Sigmoid colon (tissue), 7 donors: Measurements from ENCODE around the gene DEAF1. TPM values are rescaled to one million over a fixed set of nuclear protein-coding genes. Genes with fewer than 3 reads are reported as not detected.

Source experiments
- DNase-seq: peaks from one replicate; pipeline ENCODE4 v3.0.0-alpha.2; 2019
- H3K27ac ChIP-seq, 4 donors: fragments of 200-600 bp; sonication (generic); one replicate each; pipeline ENCODE4 v1.5.1; 2016 to 2019; ENCODE audit warnings: mild to moderate bottlenecking in 1 of 4
- H3K27me3 ChIP-seq, 3 donors: fragments of 200-600 bp; sonication (generic); one replicate each; pipeline ENCODE4 v1.5.1; 2019; ENCODE audit warnings: mild to moderate bottlenecking in 1 of 3
- H3K36me3 ChIP-seq, 4 donors: fragments of 200-600 bp; sonication (generic); one replicate each; pipeline ENCODE4 v1.5.1; 2016 to 2019
- H3K4me1 ChIP-seq, 4 donors: fragments of 200-600 bp; sonication (generic); one replicate each; pipeline ENCODE4 v1.5.1; 2017 to 2019
- H3K4me3 ChIP-seq, 4 donors: fragments of 200-600 bp; sonication (generic); one replicate each; pipeline ENCODE4 v1.5.1; 2017 to 2019; ENCODE audit warnings: mild to moderate bottlenecking in 2 of 4, moderate library complexity in 1 of 4
- H3K9me3 ChIP-seq, 4 donors: fragments of 200-600 bp in 3 of 4; sonication (generic) in 3 of 4; one replicate each; pipeline versions ENCODE4 v1.5.1 to v1.6.1; 2013 to 2019
- EP300 ChIP-seq, 4 donors: sonication (generic); formaldehyde crosslinking; IDR thresholded peaks; one replicate each; pipeline ENCODE4 v1.6.1; 2017; ENCODE audit warnings: antibody characterized with exemption in 4 of 4
- POLR2A ChIP-seq, 2 donors: fragments of 450-650 bp; IDR thresholded peaks; one replicate each; pipeline ENCODE4 v1.6.1; 2016; ENCODE audit warnings: antibody characterized with exemption in 2 of 2, mild to moderate bottlenecking in 2 of 2, moderate library complexity in 2 of 2
- POLR2AphosphoS5 ChIP-seq, 4 donors: sonication (generic); formaldehyde crosslinking; IDR thresholded peaks; one replicate each; pipeline ENCODE4 v1.6.1; 2017; ENCODE audit warnings: antibody characterized with exemption in 4 of 4
- WGBS, 2 donors: extraction: QIAGEN DNeasy Blood & Tissue Kit; methylation state at CpG; one replicate each; pipeline ENCODE4 v1.1.7; 2013; 5-methylcytosine and 5-hydroxymethylcytosine counted together
- intact Hi-C: fragments of 100-400 bp; cut with DNase I; formaldehyde crosslinking; loops from one replicate; pipeline ENCODE4 v1.15.1; 2023
- polyA plus RNA-seq, 3 donors: library from polyadenylated mRNA; stranded (reverse); fragments of 200-250 nt; gene quantifications; one replicate each; pipeline ENCODE4 v1.2.3, GENCODE V29; 2013
- total RNA-seq, 4 donors: library from RNA; depleted of rRNA; stranded (reverse); fragments of >200 nt; gene quantifications; one replicate each; pipeline ENCODE4 v1.1.0, GENCODE V29; 2016
- TF ChIP-seq, protein P1 (sequence below), 4 experiments: fragments of 450-650 bp in 3 of 4; fragments of 200-600 bp in 1 of 4; IDR thresholded peaks; one replicate each; pipeline ENCODE4 v1.5.1; 2016 to 2019; ENCODE audit warnings: antibody characterized with exemption in 4 of 4, mild to moderate bottlenecking in 3 of 4, moderate library complexity in 2 of 4
- donor health status: healthy with polysubstance abuse.
- donor health status: Bipolar disorder and iron deficiency.
- donor health status: healthy.

DEAF1 gene
- total and polyA plus RNA-seq, 7 donors, result 11.3 to 29.6 (median 18.6) TPM

DNA sequence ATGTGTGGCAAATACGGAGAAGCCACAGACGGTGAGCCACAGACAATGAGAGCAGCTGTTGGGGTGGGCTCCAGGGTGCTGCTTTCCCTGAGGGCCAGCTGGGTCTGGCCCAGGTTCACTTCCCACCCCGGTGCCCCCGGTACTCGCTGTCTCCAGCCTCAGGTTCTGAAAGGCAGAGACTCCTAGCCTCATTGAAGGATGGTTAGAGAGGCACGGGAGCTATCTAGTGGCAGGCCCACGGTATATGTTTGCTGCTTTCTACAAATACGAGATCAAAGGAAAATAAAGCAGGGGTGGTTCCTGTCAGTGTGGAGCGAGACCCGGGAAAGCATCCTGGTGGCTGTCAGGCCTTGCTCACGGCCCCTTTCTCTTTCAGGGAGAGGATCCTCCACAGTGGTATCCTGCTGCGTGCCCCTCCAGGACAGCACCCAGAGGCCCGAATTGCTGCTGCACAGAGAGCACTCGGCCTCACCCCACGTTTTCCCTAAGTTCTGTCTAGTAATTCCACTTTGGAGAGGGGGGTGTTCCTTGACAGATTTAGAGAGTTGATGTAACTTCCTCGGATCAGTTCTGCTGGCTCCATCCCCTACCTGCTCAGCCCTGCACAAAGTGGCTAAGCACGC, 3.6 kb upstream of the DEAF1 start:
- intact Hi-C loops, result loop anchor here (5.0 kb wide), 2 partner anchors 99 to 121 kb away; partner anchors contain the start of genes PHRF1 and SLC25A22
- no peaks in the 10 kb centered on the region for H3K9me3 ChIP-seq
- no peaks in the 10 kb centered on the region for H3K27me3 ChIP-seq
- DNase-seq, result no peak
- peaks cover 0 to 39% (median 8%) of the 10 kb centered on the region in 4 donors for H3K36me3 ChIP-seq
- peak overlapping the region; percentile 98 to 100 (median 99) for H3K27ac ChIP-seq
- 84 to 86% methylated on average over 17 of the region's 17 CpGs for WGBS, 2 donors
- H3K4me3 ChIP-seq, result no peak overlapping the region
- H3K4me1 ChIP-seq, result peaks cover 0 to 48% (median 36%) of the 10 kb centered on the region in 4 donors
- TF ChIP-seq, protein P1, sequence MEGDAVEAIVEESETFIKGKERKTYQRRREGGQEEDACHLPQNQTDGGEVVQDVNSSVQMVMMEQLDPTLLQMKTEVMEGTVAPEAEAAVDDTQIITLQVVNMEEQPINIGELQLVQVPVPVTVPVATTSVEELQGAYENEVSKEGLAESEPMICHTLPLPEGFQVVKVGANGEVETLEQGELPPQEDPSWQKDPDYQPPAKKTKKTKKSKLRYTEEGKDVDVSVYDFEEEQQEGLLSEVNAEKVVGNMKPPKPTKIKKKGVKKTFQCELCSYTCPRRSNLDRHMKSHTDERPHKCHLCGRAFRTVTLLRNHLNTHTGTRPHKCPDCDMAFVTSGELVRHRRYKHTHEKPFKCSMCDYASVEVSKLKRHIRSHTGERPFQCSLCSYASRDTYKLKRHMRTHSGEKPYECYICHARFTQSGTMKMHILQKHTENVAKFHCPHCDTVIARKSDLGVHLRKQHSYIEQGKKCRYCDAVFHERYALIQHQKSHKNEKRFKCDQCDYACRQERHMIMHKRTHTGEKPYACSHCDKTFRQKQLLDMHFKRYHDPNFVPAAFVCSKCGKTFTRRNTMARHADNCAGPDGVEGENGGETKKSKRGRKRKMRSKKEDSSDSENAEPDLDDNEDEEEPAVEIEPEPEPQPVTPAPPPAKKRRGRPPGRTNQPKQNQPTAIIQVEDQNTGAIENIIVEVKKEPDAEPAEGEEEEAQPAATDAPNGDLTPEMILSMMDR (IDR thresholded peaks at IDR 0.05), result no peak
- TF ChIP-seq POLR2A (IDR thresholded peaks at IDR 0.05) (no peak), POLR2AphosphoS5 (IDR thresholded peaks at IDR 0.05) (no peak), EP300 (IDR thresholded peaks at IDR 0.05) (no peak)

DNA sequence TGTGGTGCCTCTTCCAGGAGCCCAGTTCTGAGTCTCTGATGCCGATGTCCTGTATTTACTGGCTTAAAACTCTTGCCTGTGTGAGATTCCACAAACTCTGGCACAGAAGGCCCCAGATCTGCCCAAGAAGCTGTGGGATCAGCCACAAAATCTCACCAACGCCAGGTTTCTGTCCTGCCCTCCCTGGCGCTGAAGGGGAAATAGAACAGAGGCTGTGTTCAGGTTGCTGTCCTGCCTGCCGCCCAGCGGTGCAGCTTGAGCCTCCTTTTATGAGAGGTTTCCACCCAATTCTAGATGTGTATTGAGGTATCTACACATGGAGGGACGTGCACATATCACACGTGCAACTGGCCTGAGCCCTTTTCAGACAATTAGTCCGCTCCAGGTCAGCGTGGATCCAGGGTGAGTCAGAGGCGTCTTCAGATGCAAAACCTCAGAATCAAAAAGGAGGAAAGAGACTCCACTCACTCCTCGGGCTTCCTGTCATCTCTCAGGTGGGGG, 2.8 kb upstream of the DEAF1 start:
- H3K27ac ChIP-seq, result peak overlapping the region; percentile 98 to 100 (median 99)
- 84 to 88% methylated on average over 11 of the region's 11 CpGs for WGBS, 2 donors
- H3K9me3 ChIP-seq, result no peaks in the 10 kb centered on the region
- TF ChIP-seq POLR2AphosphoS5 (IDR thresholded peaks at IDR 0.05) (no peak), POLR2A (IDR thresholded peaks at IDR 0.05) (no peak), EP300 (IDR thresholded peaks at IDR 0.05) (no peak)
- TF ChIP-seq, protein P1 (IDR thresholded peaks at IDR 0.05), result no peak
- no peak for DNase-seq
- no peaks in the 10 kb centered on the region for H3K27me3 ChIP-seq
- H3K36me3 ChIP-seq, result peaks cover 0 to 39% (median 5%) of the 10 kb centered on the region in 4 donors
- peak overlapping the region in 1 of 4 donors; percentile 88 for H3K4me3 ChIP-seq
- peaks cover 0 to 51% (median 42%) of the 10 kb centered on the region in 4 donors for H3K4me1 ChIP-seq
- intact Hi-C loops, result loop anchor here (5.0 kb wide), 2 partner anchors 99 to 121 kb away; partner anchors contain the start of genes PHRF1 and SLC25A22

DNA sequence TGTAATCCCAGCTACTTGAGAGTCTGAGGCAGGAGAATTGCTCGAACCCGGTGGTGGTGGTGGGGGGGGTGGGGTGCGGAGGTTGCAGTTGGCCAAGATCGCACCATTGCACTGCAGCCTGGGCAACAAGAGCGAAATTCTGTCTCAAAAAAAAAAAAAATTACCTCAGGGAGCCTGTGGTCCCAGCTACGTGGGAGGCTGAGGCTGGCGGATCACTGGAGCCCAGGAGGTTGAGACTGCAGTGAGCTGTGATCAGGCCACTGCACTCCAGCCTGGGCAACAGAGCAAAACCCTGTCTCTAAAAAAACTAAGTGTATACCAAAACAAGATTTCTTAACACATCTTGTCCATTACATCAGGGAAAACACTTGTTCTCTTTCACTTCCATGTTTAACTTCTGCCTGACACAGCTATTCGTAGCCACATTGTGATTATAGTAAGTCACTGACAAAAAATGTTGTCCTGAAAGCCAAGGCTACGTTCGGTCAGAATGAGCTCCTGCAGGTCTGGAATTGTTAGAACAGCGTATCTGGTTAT, 2.0 kb upstream of the DEAF1 start:
- Histone ChIP-seq H3K27me3 (no peaks in the 10 kb centered on the region), H3K4me1 (peaks cover 0 to 46% (median 41%) of the 10 kb centered on the region in 4 donors), H3K4me3 (peak overlapping the region; percentile 78 to 98 (median 92)), H3K36me3 (peaks cover 0 to 33% (median 3%) of the 10 kb centered on the region in 4 donors), H3K9me3 (no peaks in the 10 kb centered on the region), H3K27ac (peak overlapping the region; percentile 98 to 100 (median 99))
- WGBS, 2 donors, result 71 to 76% methylated on average over 11 of the region's 11 CpGs
- intact Hi-C loops, result loop anchor here (5.0 kb wide), 2 partner anchors 100 to 120 kb away; partner anchors contain the start of genes PHRF1 and SLC25A22
- DNase-seq, result no peak
- TF ChIP-seq, protein P1 (IDR thresholded peaks at IDR 0.05), result no peak
- TF ChIP-seq POLR2AphosphoS5 (IDR thresholded peaks at IDR 0.05) (peak; percentile 33 to 77 (median 68)), EP300 (IDR thresholded peaks at IDR 0.05) (peak in 2 of 4 donors; percentile 20 to 72)

DNA sequence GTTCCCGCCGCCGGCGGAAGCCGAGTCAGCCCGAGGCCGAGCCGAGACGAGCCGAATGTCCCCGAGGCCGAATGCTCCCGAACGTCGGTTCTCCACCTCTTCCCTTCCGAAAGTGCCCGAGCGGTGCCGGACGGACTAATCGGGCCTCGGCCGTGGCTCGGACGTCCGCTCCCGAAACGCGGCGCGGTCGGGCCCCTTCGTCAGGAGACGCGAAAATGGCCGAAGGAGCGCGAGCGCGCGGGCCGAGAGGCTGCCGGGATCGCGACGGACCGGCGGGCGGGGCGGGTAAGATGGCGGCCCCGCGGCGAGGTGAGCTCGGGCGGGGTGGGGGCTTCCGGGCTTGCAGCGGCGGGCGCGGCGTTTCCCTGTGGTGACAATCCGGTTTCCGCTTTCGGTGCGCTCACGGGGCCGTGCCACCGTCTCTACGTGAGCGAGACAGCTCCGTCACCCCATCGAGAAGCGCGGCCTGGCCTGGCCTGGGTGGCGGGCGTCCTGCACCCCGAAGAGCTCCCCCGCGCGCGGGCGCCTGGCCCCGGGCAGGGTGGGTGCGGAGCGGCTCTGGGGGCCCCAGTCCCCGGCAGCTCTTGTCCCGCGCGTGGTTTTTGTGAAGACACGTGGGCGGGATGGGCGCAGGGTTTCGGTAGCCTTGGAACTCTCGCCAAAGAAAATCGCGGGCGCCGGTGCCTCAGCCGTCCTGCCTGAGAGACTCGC, 671 bp upstream of the DEAF1 start, which contains the start of gene TMEM80:
Gene TMEM80, plus strand, starts transcription at position 279 of the 711 bp plus-strand sequence. Its CDS starts 12 bp downstream, at position 291.
- intact Hi-C loops, result loop anchor here (5.0 kb wide), 2 partner anchors 102 to 118 kb away; partner anchors contain the start of genes PHRF1 and SLC25A22
- peaks cover 0 to 30% (median 4%) of the 10 kb centered on the region in 4 donors for H3K36me3 ChIP-seq
- peaks cover 0 to 46% (median 41%) of the 10 kb centered on the region in 4 donors for H3K4me1 ChIP-seq

More for the DNA sequence above, 671 bp upstream of the DEAF1 start, which contains the start of gene TMEM80:
- H3K27me3 ChIP-seq, result no peaks in the 10 kb centered on the region
- peak within 1 kb of the TSS; percentile 78 to 98 (median 92) for H3K4me3 ChIP-seq
- 0 to 1% methylated on average over 101 of the region's 101 CpGs for WGBS, 2 donors
- TF ChIP-seq POLR2A (IDR thresholded peaks at IDR 0.05) (peak in 1 of 2 donors; percentile 20), POLR2AphosphoS5 (IDR thresholded peaks at IDR 0.05) (peak in 3 of 4 donors; percentile 34 to 85 (median 77))
- TF ChIP-seq, protein P1 (IDR thresholded peaks at IDR 0.05), result no peak
- H3K27ac ChIP-seq, result peak within 1 kb of the TSS; percentile 98 to 100 (median 99)
- peak; percentile 100 for DNase-seq
- no peaks in the 10 kb centered on the region for H3K9me3 ChIP-seq
